Astrocyte of the cerebellum (primary cell): ENCODE results near the gene ATP5PD.

Experiments
- DNase-seq: peaks from one replicate; pipeline ENCODE4 v3.0.0-alpha.2; 2011; ENCODE audit warnings: low read depth
- H3K4me3 ChIP-seq: 2 replicates; pipeline ENCODE4 v1.5.1; 2011; ENCODE audit warnings: mild to moderate bottlenecking, low read depth, low read length, moderate library complexity
- in situ Hi-C: cut with HindIII; loops from 2 replicates; pipeline ENCODE4 v1.10.0; 2017; ENCODE audit warnings: low sequenced_read_pairs
- TF ChIP-seq, protein P1 (sequence below): IDR thresholded peaks from 2 replicates; pipeline ENCODE4 v1.5.1; 2012; ENCODE audit warnings: low read length, low read depth, moderate library complexity, mild to moderate bottlenecking; ENCODE audit errors: missing control alignments

ATP5PD gene

DNA sequence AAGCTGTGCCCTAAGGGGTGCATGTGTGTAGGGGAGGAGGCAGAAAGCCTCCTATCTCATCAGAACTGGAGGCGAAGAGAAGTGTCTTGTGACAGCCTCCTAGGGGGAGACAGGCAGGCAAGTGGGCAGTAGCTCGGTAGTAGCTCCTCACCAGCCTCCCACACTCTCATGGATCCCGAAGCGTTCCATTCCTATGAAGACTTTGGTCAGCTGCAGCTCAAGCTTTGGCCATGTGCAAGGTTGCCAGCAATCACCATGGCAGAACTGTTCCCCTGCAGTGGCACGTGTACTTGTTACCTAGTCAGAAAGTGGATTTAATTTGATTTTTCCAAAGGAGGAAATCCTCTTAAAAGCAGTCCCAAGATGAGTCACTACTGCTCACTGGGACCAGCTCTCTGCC is 27.6 kb downstream of the ATP5PD start:
- TF ChIP-seq, protein P1, sequence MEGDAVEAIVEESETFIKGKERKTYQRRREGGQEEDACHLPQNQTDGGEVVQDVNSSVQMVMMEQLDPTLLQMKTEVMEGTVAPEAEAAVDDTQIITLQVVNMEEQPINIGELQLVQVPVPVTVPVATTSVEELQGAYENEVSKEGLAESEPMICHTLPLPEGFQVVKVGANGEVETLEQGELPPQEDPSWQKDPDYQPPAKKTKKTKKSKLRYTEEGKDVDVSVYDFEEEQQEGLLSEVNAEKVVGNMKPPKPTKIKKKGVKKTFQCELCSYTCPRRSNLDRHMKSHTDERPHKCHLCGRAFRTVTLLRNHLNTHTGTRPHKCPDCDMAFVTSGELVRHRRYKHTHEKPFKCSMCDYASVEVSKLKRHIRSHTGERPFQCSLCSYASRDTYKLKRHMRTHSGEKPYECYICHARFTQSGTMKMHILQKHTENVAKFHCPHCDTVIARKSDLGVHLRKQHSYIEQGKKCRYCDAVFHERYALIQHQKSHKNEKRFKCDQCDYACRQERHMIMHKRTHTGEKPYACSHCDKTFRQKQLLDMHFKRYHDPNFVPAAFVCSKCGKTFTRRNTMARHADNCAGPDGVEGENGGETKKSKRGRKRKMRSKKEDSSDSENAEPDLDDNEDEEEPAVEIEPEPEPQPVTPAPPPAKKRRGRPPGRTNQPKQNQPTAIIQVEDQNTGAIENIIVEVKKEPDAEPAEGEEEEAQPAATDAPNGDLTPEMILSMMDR = no peak
- no peak overlapping the region for H3K4me3 ChIP-seq
- DNase-seq = no peak
- in situ Hi-C loops = no loop called here

DNA sequence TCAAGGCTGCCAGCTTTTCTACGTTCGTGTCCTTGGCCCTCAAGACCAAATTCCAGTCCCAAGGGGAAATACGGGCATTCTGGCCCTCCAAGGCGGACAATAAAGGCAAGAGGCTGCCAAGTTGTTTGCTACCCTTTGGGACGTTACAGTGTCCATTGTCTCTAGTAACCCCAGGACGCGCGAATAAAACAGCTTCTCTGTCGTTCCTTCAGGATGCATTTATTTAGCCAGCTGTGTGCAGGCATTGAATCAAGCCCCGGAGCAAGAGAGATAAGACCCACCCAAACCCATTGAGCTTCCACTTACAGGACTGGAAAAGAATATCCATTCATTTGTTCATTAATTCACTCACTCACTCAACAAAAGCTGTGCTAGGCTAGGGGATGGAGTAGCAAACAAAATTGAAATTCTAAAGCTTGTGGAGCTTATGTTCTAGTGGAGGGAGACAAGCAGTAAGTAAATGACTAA is 33.6 kb downstream of the ATP5PD start:
- TF ChIP-seq, protein P1 = no peak
- in situ Hi-C loops = no loop called here
- peak overlapping the region; percentile 82 for H3K4me3 ChIP-seq
- no peak for DNase-seq

DNA sequence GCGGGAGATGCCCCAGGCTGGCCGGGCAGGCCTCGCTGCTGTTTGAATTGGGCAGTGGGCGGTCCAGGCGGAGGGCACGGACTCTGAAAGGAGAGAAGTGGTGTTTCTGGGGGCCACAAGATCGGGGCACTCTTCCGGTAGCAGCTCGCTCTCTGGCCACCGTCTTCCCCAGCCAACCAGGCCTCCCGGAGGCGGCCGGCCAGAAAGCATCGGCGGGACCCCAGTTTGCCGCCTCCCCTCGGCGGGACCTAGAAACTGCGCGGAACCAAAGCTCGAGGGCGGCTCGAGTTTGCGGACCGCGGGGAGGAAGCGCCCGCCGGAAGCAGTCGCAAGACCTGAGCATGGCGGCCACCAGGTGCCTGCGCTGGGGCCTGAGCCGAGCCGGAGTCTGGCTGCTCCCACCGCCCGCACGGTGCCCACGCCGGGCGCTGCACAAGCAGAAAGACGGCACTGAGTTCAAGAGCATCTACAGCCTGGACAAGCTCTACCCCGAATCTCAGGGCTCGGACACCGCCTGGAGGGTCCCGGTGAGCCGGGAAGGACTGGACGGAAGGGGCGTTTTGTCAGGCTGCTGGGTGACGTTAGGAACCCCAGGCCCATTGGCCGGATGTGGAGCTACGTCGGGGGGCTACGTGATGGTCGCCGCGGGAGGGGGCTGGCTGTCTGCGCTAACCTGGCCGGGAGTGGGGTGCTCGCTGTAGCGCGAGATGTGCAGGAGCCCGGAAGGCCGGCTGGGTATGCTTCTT is 34.2 kb downstream of the ATP5PD start, which contains the start of gene MRPL58:
TSS of gene MRPL58 (plus strand) at position 325 of the 746 bp plus-strand sequence. CDS start at position 342, 17 bp downstream.
- in situ Hi-C loops = no loop called here
- TF ChIP-seq, protein P1 = peak; percentile 57
- peak; percentile 54 for DNase-seq
- peak within 1 kb of the TSS; percentile 82 for H3K4me3 ChIP-seq

DNA sequence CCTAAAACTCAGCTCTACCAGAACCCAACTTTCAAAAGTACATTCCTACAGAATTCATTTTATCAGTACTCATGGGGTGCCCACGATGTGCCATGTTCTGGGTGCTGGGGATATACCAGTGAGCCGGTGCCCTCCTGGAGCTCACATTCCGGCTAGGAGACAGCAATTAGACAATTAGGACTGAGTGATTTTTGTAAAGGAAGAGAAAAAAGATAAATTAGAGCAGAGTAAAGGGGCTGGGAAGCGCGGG is 34.7 kb downstream of the ATP5PD start:
- DNase-seq = no peak
- peak overlapping the region; percentile 82 for H3K4me3 ChIP-seq
- in situ Hi-C loops = no loop called here
- TF ChIP-seq, protein P1 = no peak

DNA sequence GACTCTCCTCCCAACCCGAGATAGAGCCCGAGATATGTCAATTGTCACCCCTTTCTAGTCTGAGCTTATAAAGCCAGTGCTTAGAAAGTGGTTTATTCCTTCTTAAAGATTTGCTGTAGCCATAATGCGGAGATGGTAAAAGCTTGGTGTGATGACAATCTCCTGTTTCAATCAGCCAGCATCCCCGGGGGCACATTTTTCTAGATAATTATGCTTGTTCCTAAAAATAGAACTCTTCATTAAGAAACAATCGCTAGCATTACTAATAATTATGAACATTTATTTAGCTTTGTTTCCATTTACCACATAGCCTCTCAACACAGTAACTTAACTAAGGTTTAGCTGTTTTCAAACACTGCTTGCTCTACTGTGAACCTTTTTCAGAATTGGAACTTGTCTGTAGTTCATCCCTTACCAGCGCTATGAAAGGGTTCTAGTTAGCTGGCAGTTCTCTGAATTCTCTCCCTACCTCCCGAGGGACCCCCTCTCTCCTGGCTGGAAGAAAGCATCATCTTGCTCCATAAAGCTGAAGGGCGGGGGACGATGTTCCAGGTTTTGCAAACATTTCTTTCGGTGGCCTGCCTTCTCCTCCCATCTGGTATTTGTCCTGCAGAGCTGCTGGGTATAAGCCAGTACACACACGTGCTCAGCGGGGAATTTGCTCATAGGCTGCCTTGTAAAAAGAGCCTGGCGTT is 35.2 kb downstream of the ATP5PD start:
- peak; percentile 39 for DNase-seq

DNA sequence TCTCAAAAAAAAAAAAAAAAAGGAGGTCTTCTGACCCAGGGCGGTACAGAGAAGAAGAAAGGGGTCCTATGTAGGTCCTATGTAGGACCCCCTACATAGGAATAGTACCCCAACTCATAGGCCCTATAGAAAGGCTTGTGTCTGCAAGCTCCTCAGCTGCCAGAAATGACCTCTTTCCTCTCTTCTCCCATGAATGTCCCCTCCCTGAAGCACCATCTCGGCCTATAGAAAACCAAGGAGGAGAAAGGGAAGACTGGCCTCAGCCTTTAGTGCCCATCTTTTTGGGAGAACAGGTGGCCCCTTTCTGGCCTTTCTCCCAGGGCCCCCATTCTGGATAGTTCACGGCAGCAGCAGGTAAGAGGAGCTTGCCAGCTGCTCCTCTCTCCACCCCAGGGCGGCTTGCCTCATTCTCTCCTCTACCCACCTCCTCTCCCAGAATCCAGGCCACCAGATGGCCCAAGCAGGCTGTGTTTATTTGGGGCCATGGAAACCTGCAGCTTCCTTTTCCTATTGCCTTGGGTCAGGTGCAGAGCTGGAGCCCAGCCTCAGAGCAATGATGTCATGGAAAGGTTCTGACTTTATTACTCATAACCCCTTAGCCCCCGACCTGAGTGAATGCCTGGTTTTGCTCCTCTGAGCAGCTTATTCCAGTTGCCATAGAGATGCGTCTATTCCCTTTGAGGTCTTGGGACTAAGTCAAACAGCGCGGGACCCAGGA is 35.9 kb downstream of the ATP5PD start:
- TF ChIP-seq, protein P1 = no peak
- H3K4me3 ChIP-seq = no peak overlapping the region
- in situ Hi-C loops = no loop called here
- DNase-seq = no peak

More for the DNA sequence above, 35.2 kb downstream of the ATP5PD start:
- TF ChIP-seq, protein P1 = no peak
- peak overlapping the region; percentile 82 for H3K4me3 ChIP-seq
- in situ Hi-C loops = no loop called here
